Measurements from ENCODE around the gene GLRX.
"Not testable (repeated sequence)": the region's sequence is repeated elsewhere in the genome, so short reads cannot be mapped to it uniquely, and the experiment has no call there.

Gene GLRX

DNA sequence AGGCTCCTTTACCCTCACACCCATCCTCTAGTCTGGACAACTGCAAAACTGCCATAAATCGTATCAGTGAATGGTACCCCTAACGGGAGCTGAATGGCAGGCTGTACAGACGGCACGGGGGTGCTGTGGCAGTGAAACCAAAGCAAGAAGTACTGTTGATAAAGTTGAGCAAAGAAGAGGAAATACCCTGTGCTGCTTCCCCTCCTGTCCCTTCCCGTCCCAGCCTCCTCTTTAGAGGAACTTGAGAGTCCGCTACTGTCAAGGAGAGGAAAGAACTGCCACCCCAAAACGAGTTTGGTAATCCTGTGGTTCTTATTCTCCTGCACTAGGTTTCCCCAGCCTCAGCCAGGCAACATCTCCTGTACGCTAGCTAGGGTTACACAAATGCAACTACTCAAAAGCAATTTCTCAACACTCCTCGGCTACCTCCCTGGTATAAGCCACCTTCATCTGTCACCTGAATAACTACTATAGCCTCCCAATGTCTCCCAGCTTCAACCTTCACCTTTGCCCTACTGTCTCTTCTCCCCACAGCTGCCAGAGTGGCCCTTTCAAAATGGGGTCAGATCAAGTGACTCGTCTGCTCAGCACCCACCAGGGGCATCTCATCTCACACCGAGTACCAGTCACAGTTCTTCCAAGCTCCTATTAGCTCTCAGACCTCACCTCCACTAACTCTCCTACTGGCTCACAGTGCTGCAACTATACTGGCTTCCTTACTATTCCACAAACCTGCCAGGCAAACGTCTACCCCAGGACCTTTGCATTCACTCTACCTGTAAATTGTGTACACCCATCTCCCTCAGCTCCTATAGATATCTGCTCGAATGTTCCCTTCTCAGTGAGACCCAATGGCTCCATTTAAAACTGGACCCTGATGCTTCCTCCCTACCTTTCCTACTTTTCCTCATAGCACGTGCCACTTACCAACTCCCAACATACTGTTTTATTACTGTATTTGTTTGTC is 4.1 kb downstream of the GLRX start:
- Histone ChIP-seq H3K27me3 (ENCODE audit: control insufficient read depth in 1 of 2, insufficient read depth in 2 of 2, low read length in 2 of 2) (no peaks in the 10 kb centered on the region), H3K4me3 (ENCODE audit: low read depth in 1 of 2, low read length in 2 of 2) (peak overlapping the region; percentile 65 to 73), H3K36me3 (ENCODE audit: control insufficient read depth in 1 of 2, insufficient read depth in 2 of 2, low read length in 2 of 2) (peaks cover 20 to 36% of the 10 kb centered on the region in 2 donors), H3K9me3 (ENCODE audit: control insufficient read depth in 1 of 2, low read length in 2 of 2) (no peaks in the 10 kb centered on the region), H3K9ac (ENCODE audit: low read depth in 1 of 2, low read length in 2 of 2) (peak overlapping the region; percentile 13 to 66), H3K27ac (ENCODE audit: low read depth, low read length) (peak overlapping the region; percentile 30), H3K4me1 (ENCODE audit: control insufficient read depth in 1 of 2, insufficient read depth in 2 of 2, low read length in 2 of 2) (peaks cover 60 to 63% of the 10 kb centered on the region in 2 donors)

DNA sequence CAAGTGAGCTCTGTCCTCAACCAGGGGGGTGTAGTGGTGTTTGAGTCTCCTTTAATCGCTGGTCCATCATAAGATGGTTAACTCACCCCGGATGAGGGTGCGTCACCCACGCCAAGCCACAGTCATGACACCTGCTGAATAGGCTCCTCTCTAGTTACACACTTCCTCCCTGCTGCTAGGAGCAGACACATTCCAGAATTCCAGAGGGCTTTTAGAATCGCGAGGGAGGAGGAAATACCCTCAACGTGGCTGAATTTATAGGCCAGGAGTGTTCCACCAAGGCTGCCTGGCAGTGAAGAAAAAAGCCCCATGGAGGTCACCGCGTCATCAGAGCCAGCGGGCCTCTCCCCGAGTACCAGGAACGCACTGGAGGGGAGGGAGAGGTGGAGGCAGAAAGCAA is 5.1 kb downstream of the GLRX start:
- peak overlapping the region; percentile 13 to 66 for H3K9ac ChIP-seq (ENCODE audit: low read depth in 1 of 2, low read length in 2 of 2)
- peaks cover 59 to 60% of the 10 kb centered on the region in 2 donors for H3K4me1 ChIP-seq (ENCODE audit: control insufficient read depth in 1 of 2, insufficient read depth in 2 of 2, low read length in 2 of 2)
- H3K4me3 ChIP-seq (ENCODE audit: low read depth in 1 of 2, low read length in 2 of 2): peak overlapping the region; percentile 65 to 73
- H3K27me3 ChIP-seq (ENCODE audit: control insufficient read depth in 1 of 2, insufficient read depth in 2 of 2, low read length in 2 of 2): no peaks in the 10 kb centered on the region
- no peaks in the 10 kb centered on the region for H3K9me3 ChIP-seq (ENCODE audit: control insufficient read depth in 1 of 2, low read length in 2 of 2)
- peaks cover 20 to 41% of the 10 kb centered on the region in 2 donors for H3K36me3 ChIP-seq (ENCODE audit: control insufficient read depth in 1 of 2, insufficient read depth in 2 of 2, low read length in 2 of 2)
- H3K27ac ChIP-seq (ENCODE audit: low read depth, low read length): peak overlapping the region; percentile 39

DNA sequence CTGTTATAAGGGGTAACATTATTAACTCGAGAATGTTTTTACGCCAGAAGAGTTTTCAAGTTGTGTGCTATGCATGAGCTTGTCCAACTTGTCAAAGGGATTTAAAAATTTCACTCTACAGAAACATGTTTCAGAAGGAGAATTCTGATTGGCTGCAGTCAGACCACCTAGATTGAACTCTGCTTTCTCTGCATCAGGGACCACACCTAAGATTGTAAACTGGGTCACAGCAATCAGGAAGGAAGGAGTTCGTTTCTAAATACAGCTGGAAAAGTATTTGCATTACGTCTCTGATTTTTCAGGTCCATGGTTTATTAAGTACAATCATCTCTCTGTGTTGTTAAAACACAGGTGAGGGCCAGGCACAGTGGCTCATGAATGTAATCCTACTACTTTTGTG is 5.8 kb downstream of the GLRX start:
- peak overlapping the region in 1 of 2 donors; percentile 73 for H3K4me3 ChIP-seq (ENCODE audit: low read depth in 1 of 2, low read length in 2 of 2)
- no peaks in the 10 kb centered on the region for H3K9me3 ChIP-seq (ENCODE audit: control insufficient read depth in 1 of 2, low read length in 2 of 2)
- H3K36me3 ChIP-seq (ENCODE audit: control insufficient read depth in 1 of 2, insufficient read depth in 2 of 2, low read length in 2 of 2): peaks cover 20 to 41% of the 10 kb centered on the region in 2 donors
- no peaks in the 10 kb centered on the region for H3K27me3 ChIP-seq (ENCODE audit: control insufficient read depth in 1 of 2, insufficient read depth in 2 of 2, low read length in 2 of 2)
- peaks cover 65 to 66% of the 10 kb centered on the region in 2 donors for H3K4me1 ChIP-seq (ENCODE audit: control insufficient read depth in 1 of 2, insufficient read depth in 2 of 2, low read length in 2 of 2)
- no peak overlapping the region for H3K27ac ChIP-seq (ENCODE audit: low read depth, low read length)
- H3K9ac ChIP-seq (ENCODE audit: low read depth in 1 of 2, low read length in 2 of 2): peak overlapping the region; percentile 13 to 66

DNA sequence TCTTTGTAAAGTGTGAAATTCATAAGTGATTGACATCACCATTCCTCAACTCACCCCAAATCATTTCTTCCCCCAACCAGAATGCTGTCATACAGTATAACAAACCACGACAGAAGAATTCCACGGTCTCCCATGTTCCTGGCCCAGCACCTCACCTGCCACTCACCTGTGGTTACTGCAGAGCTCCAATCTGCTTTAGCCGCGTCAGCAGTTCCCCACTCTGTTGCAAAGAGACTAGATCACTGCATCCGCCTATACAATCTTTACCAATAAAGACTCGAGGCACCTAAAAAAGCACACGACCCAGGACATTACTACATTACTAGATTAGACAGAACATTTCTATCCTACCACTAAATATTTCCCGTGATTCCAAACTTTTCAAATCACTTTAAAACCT is 6.2 kb downstream of the GLRX start:
- no peaks in the 10 kb centered on the region for H3K9me3 ChIP-seq (ENCODE audit: control insufficient read depth in 1 of 2, low read length in 2 of 2)
- peaks cover 63 to 64% of the 10 kb centered on the region in 2 donors for H3K4me1 ChIP-seq (ENCODE audit: control insufficient read depth in 1 of 2, insufficient read depth in 2 of 2, low read length in 2 of 2)
- no peak overlapping the region for H3K27ac ChIP-seq (ENCODE audit: low read depth, low read length)
- H3K9ac ChIP-seq (ENCODE audit: low read depth in 1 of 2, low read length in 2 of 2): no peak overlapping the region
- H3K27me3 ChIP-seq (ENCODE audit: control insufficient read depth in 1 of 2, insufficient read depth in 2 of 2, low read length in 2 of 2): no peaks in the 10 kb centered on the region
- no peak overlapping the region for H3K4me3 ChIP-seq (ENCODE audit: low read depth in 1 of 2, low read length in 2 of 2)
- peaks cover 20 to 41% of the 10 kb centered on the region in 2 donors for H3K36me3 ChIP-seq (ENCODE audit: control insufficient read depth in 1 of 2, insufficient read depth in 2 of 2, low read length in 2 of 2)

DNA sequence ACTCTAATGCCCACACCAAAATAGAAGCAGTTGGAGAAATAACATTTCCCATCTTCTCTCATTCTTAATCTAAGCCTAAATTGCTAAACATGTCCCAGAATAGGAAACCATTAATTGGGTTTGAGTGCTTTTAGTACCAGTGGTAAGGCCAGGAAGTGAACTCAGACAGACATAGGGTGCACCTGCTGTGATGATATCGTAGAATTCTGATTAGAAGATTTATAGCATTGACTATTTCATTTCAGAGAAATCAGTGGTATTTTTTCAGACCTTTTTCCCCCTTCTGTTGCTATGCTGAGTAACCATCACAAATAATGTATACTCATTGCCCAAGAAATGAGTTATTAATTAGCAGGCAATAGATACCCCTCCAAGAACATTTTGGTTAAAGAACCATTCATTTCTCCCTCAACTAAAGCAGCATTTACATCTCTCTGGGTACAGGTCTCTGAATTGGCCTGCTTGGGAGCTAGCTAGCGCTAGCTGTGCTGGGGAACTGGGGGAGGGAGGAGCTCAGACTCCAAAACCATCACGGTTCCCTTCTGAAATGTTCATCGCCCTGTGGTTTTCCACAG is 7.3 kb downstream of the GLRX start:
- no peak overlapping the region for H3K27ac ChIP-seq (ENCODE audit: low read depth, low read length)
- peaks cover 20 to 41% of the 10 kb centered on the region in 2 donors for H3K36me3 ChIP-seq (ENCODE audit: control insufficient read depth in 1 of 2, insufficient read depth in 2 of 2, low read length in 2 of 2)
- H3K4me3 ChIP-seq (ENCODE audit: low read depth in 1 of 2, low read length in 2 of 2): no peak overlapping the region
- no peaks in the 10 kb centered on the region for H3K9me3 ChIP-seq (ENCODE audit: control insufficient read depth in 1 of 2, low read length in 2 of 2)
- no peaks in the 10 kb centered on the region for H3K27me3 ChIP-seq (ENCODE audit: control insufficient read depth in 1 of 2, insufficient read depth in 2 of 2, low read length in 2 of 2)
- peaks cover 60 to 68% of the 10 kb centered on the region in 2 donors for H3K4me1 ChIP-seq (ENCODE audit: control insufficient read depth in 1 of 2, insufficient read depth in 2 of 2, low read length in 2 of 2)
- no peak overlapping the region for H3K9ac ChIP-seq (ENCODE audit: low read depth in 1 of 2, low read length in 2 of 2)

DNA sequence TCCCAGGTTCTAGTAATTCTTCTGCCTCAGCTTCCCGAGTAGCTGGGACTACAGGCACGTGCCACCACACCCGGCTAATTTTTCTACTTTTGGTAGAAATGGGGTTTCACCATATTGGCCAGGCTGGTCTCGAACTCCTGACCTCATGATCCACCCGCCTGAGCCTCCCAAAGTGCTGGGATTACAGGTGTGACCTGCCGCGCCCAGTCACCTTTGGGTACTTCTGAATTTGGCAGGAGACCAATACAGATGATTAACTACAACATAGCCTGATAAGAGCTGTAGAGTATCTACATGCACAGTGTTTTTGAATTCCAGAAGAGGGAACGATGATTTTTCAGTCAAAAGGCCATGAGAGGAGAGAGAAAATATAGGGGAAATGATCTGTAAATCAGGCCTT is 9.5 kb downstream of the GLRX start:
- not testable (repeated sequence) for H3K27me3 ChIP-seq (ENCODE audit: control insufficient read depth in 1 of 2, insufficient read depth in 2 of 2, low read length in 2 of 2); H3K4me3 ChIP-seq (ENCODE audit: low read depth in 1 of 2, low read length in 2 of 2); H3K9me3 ChIP-seq (ENCODE audit: control insufficient read depth in 1 of 2, low read length in 2 of 2); H3K27ac ChIP-seq (ENCODE audit: low read depth, low read length)
- Histone ChIP-seq H3K9ac (ENCODE audit: low read depth in 1 of 2, low read length in 2 of 2) (peak overlapping the region in 1 of 2 donors; percentile 1), H3K36me3 (ENCODE audit: control insufficient read depth in 1 of 2, insufficient read depth in 2 of 2, low read length in 2 of 2) (peaks cover 17 to 37% of the 10 kb centered on the region in 2 donors), H3K4me1 (ENCODE audit: control insufficient read depth in 1 of 2, insufficient read depth in 2 of 2, low read length in 2 of 2) (peaks cover 66 to 75% of the 10 kb centered on the region in 2 donors)

DNA sequence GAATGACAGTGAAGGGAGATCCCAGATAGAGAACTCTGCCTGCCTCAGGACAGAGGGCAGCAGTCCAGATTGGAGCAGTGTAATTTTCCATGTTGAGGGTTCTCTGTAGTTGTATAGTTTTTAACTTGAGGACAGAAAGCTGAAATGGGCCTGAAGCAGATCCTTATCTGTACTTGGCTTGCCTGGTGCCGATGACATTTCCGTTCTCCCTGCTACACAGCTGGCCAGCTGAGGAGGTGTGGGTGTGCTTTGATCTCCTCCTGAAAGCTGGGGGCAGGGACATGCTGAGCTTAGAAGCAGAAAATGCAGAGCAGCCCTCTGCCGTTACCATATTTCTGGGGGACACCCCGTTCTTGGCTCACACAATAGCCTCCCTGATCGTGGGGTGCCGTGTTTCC is 10.5 kb downstream of the GLRX start:
- no peaks in the 10 kb centered on the region for H3K9me3 ChIP-seq (ENCODE audit: control insufficient read depth in 1 of 2, low read length in 2 of 2)
- no peak overlapping the region for H3K4me3 ChIP-seq (ENCODE audit: low read depth in 1 of 2, low read length in 2 of 2)
- no peaks in the 10 kb centered on the region for H3K27me3 ChIP-seq (ENCODE audit: control insufficient read depth in 1 of 2, insufficient read depth in 2 of 2, low read length in 2 of 2)
- peaks cover 14 to 35% of the 10 kb centered on the region in 2 donors for H3K36me3 ChIP-seq (ENCODE audit: control insufficient read depth in 1 of 2, insufficient read depth in 2 of 2, low read length in 2 of 2)
- no peak overlapping the region for H3K27ac ChIP-seq (ENCODE audit: low read depth, low read length)
- H3K9ac ChIP-seq (ENCODE audit: low read depth in 1 of 2, low read length in 2 of 2): no peak overlapping the region
- H3K4me1 ChIP-seq (ENCODE audit: control insufficient read depth in 1 of 2, insufficient read depth in 2 of 2, low read length in 2 of 2): peaks cover 60 to 70% of the 10 kb centered on the region in 2 donors

DNA sequence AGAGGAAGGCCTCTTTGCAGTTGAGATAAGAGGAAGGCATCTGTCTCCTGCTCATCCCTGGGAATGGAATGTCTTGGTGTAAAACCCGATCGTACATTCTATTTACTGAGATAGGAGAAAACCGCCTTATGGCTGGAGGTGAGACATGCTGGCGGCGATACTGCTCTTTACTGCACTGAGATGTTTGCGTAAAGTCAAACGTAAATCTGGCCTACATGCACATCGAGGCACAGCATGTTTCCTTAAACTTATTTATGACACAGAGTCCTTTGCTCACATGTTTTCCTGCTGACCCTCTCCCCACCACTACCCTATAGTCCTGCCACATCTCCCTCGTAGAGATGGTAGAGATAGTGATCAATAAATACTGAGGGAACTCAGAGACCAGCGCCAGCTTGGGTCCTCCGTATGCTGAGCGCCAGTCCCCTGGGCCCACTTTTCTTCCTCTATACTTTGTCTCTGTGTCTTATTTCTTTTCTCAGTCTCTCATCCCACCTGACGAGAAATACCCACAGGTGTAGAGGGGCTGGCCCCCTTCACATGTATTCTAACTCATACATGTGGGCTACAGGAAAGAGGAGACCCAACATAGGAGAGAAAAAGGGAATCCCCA is 11.0 kb downstream of the GLRX start:
- peaks cover 55 to 65% of the 10 kb centered on the region in 2 donors for H3K4me1 ChIP-seq (ENCODE audit: control insufficient read depth in 1 of 2, insufficient read depth in 2 of 2, low read length in 2 of 2)

DNA sequence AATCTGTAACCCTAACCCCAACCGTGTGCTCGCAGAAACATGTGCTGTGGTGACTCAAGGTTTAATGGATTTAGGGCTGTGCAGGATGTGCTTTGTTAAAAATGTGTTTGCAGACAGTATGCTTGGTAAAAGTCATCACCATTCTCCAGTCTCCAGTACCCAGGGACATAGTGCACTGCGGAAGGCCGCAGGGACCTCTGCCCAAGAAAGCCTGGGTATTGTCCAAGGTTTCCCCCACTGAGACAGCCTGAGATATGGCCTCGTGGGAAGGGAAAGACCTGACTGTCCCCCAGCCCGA is 11.5 kb downstream of the GLRX start:
- not testable (repeated sequence) for H3K27me3 ChIP-seq (ENCODE audit: control insufficient read depth in 1 of 2, insufficient read depth in 2 of 2, low read length in 2 of 2); H3K4me3 ChIP-seq (ENCODE audit: low read depth in 1 of 2, low read length in 2 of 2); H3K9me3 ChIP-seq (ENCODE audit: control insufficient read depth in 1 of 2, low read length in 2 of 2); H3K9ac ChIP-seq (ENCODE audit: low read depth in 1 of 2, low read length in 2 of 2); H3K27ac ChIP-seq (ENCODE audit: low read depth, low read length)
- peaks cover 51 to 62% of the 10 kb centered on the region in 2 donors for H3K4me1 ChIP-seq (ENCODE audit: control insufficient read depth in 1 of 2, insufficient read depth in 2 of 2, low read length in 2 of 2)
- H3K36me3 ChIP-seq (ENCODE audit: control insufficient read depth in 1 of 2, insufficient read depth in 2 of 2, low read length in 2 of 2): peaks cover 14 to 28% of the 10 kb centered on the region in 2 donors

More for the DNA sequence above, 11.0 kb downstream of the GLRX start:
- not testable (repeated sequence) for H3K4me3 ChIP-seq (ENCODE audit: low read depth in 1 of 2, low read length in 2 of 2); H3K27ac ChIP-seq (ENCODE audit: low read depth, low read length); H3K27me3 ChIP-seq (ENCODE audit: control insufficient read depth in 1 of 2, insufficient read depth in 2 of 2, low read length in 2 of 2); H3K9me3 ChIP-seq (ENCODE audit: control insufficient read depth in 1 of 2, low read length in 2 of 2); H3K9ac ChIP-seq (ENCODE audit: low read depth in 1 of 2, low read length in 2 of 2)
- H3K36me3 ChIP-seq (ENCODE audit: control insufficient read depth in 1 of 2, insufficient read depth in 2 of 2, low read length in 2 of 2): peaks cover 14 to 32% of the 10 kb centered on the region in 2 donors
